Left colon (tissue), 2 donors: ENCODE results near the gene DENND1C. TPM values are rescaled to one million over a fixed set of nuclear protein-coding genes. Genes with fewer than 3 reads are reported as not detected.
A peak's percentile ranks its signal among the peaks of the same experiment; 100 is the strongest.

Source experiments
- ATAC-seq: fragments of 200-7000 bp; cut with Tn5 transposase; one replicate; pipeline ENCODE4 v1.9.1; 2020; ENCODE audit warnings: mild to moderate bottlenecking, moderate library complexity
- DNase-seq, 2 donors: peaks; one replicate each; pipeline ENCODE4 v3.0.0-alpha.2; 2020
- intact Hi-C, 2 donors: fragments of 100-400 bp; cut with DNase I in 1 of 2; cut with micrococcal nuclease in 1 of 2; formaldehyde crosslinking; loops; one replicate each; pipeline versions ENCODE4 v1.11.2 to v1.14.0; 2022; cut with DNase I, micrococcal nuclease
- total RNA-seq, 2 donors: library from RNA; stranded (reverse); fragmentation: NEBNext Ultra II Directional; extraction: Animal tissue kit (Norgen Biotek cat#: 25700); gene quantifications; one replicate each; pipeline ENCODE4 v1.2.1, GENCODE V29; 2021
- donor health status: DM: no; HTN: no; CAD: no.
- donor health status: DM: yes; HTN: yes; CAD: no.

DENND1C gene
- total RNA-seq, 2 donors from 2014 or later: 2.8 TPM

DNA sequence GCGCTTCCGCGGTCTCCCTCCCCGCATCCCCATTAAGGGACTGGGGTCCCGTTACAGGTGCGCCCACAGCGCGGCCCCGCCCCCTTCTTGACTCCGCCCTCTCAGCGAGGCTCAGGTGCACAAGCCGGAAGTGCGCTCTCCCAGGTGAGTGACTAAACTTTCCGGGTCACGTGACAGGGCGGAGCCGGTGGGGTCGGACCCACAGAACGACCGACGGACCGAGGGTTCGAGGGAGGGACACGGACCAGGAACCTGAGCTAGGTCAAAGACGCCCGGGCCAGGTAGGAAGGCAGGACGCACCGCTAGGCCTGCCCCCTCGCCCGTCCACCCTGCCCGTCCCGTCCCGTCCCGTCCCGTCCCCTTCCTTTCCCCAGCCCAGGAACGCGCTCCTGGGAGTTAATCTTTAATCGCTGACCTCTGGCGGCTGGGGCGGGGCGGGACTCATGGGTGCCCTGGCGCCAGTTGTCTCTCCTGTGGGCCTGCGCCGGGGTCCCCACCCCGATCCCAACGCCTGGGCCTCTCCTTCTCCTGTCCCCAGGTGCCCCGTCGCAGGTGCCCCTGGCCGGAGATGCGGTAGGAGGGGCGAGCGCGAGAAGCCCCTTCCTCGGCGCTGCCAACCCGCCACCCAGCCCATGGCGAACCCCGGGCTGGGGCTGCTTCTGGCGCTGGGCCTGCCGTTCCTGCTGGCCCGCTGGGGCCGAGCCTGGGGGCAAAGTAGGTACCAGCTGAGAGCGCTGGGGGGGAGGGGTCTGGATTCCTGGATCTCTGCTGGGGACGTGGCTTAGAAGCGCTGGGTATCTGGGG lies 17.3 kb downstream of the DENND1C start, which contains the start of gene CRB3:
CRB3 (plus strand) TSS at position 202 of the 804 bp plus-strand sequence; CDS start at position 633, 431 bp downstream.
- intact Hi-C loops: no loop called here
- ATAC-seq (peak; percentile 63), DNase-seq (peak; percentile 97)

DNA sequence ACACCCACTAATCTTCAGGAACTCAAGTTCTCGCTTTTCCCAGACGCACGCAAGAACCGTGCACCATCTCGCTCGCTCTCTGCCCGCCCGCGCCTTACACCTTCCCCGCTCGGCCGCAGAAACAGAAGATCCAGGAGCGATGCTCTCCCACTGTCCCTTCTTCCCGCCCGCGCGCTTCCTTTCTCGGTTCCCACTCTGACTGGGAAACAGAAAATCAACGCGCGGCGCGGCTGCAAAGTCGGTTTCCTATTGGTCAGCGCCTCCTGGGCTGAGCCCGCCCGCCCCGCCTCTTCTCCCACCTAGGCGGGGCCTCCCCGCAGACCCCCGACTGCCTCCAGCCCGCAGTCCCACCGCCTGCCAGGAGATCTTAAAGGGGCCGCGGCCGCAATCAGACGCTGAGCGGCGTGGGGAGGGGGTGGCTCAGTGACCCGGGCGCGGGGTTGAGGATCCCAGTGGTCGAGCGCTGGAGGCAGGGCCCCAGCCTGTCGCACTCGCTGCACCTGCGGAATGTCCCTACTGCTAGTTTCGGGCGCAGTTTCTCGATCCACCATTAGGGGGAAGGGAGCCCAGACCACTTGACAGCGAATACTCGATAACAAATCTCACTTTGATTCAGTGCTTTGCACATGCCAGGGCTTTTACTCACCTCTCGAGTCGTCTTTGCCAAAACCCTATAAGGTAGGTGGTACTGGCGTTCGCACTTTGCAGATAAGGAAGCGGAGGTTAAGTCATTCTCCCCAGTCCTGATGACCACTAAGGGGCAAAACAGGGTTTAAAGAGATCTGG lies 21.3 kb downstream of the DENND1C start:
- peak; percentile 98 to 99 for DNase-seq
- ATAC-seq: peak; percentile 57
- intact Hi-C loops: no loop called here

DNA sequence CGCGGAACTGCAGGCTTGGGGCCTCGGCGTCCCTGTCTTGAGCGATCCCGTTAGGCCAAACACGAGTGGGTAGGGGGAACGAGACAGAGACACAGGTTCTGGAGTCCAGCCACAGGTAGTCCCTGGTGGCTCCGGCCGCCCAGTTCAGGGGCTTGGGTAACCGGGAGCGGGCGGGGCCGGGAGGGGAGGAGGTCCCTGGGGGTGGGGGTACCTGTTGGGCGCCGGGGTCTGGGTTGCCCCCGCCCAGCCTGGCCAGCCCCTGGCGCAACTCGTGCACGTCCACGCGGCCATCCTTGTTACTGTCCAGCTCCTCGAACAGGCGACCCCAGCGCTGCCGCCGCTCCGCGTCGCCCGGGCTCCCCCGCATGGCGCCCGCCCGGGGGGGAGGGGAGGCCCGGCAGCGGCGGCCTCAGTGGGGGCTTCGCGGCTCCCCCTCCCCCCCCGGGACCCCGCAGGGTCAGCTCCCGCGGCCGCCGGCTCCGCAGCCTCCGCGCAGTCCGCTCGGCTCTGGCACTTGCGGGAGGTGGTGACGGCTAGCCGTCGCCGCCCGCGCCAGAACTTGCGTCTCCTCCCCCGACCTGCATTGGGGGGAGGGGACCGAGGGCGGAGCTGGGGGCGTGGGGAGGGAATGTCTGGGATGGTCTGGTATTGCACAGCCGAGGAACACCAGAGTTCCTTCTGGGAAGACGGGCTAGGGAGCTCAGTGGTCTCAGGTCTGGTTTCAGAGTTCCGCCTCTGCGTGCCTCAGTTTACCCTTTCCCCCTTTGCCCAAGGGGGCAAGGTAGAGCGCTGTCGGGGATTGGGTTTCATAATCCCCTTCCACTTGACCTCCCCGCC lies 22.1 kb downstream of the DENND1C start, which contains the start of gene SLC25A23:
SLC25A23 (minus strand) TSS at position 531 of the 837 bp plus-strand sequence; CDS start at position 367, 164 bp downstream.
- ATAC-seq: peak; percentile 48
- peak; percentile 79 to 80 for DNase-seq
- intact Hi-C loops: no loop called here

DNA sequence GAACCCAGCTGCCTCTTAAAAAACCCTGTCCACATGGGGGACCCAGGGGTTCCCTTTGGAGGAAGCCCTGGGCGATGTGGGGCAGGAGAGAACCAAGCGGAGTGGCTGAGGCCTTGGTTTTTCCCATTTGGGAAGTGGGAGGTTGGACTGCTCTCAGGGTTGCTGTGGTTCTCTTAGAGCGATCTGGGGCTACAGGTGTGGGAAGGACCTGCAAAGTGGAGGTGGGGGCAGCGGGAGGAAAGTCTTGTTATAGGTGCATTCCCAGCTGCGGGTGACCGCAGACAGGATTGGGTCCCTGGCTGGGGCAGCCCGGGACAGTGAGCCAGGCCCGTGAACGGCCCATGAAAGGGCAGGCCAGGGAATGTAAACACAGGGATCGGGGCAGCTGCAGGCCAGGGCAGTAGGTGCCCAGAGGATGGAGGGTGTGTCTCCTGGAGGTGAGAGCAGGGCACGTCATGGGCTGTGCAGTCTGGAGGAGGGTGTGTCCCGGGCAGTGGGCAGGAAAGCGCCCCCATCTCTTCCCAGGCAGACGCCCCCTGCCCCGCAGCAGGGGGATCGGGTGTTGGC lies 22.8 kb downstream of the DENND1C start:
- ATAC-seq: peak; percentile 34
- DNase-seq: peak; percentile 45 to 72
- intact Hi-C loops: no loop called here

DNA sequence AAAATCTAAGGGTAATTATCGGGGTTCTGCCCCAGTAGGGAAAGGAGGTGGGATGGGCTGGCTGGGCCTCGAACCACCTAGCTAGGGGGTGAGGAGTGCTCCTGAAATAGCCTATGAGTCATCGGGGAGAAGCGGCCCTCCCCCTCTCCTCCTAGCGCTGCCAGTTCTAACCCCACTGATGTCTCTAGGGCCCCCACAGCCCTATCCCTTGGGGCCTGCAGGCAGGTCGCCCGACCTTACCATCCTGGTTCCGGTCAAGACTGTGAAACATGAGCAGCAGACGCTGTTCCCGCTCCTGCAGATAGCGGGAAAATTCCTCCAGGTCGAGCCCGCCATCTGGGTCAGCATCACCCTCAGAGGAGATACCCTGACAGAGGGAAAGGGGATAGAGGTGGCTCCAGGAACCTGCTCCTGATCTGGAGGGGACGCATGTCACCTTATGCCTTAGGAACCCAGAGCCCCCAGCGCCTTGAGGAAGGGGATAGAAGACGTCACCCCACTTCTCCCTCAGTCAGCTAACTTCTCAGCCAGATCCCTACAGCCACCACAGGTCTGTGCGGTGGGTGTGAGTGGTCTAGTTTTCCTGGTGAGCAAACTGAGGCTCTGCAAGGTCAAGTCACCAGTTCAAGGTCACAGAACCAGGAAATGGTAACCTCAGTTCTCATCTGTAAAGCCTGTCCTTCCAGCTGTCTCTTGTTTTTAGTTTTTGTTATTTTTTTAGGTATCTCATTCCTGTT lies 23.5 kb downstream of the DENND1C start:
- no peak for ATAC-seq
- DNase-seq: no peak
- intact Hi-C loops: no loop called here

DNA sequence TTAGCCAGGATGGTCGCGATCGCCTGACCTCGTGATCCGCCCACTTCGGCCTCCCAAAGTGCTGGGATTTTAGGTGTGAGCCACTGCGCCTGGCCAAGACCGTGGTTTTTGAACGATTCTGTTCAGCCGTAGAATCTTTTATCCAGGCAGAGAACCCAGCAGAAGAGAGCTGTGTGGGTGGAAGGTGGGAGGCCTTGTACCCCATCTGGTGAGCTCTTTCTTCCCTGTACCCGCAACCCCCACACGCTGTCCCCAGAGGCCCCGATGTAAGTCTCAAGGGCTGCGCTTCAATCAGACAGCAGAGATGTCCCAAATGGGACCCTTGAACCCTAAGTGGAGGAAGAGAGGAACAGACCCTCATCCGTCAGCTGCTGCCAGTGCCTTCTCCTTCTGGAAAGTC lies 25.7 kb downstream of the DENND1C start:
- intact Hi-C loops: no loop called here
- no peak for DNase-seq
- no peak for ATAC-seq

DNA sequence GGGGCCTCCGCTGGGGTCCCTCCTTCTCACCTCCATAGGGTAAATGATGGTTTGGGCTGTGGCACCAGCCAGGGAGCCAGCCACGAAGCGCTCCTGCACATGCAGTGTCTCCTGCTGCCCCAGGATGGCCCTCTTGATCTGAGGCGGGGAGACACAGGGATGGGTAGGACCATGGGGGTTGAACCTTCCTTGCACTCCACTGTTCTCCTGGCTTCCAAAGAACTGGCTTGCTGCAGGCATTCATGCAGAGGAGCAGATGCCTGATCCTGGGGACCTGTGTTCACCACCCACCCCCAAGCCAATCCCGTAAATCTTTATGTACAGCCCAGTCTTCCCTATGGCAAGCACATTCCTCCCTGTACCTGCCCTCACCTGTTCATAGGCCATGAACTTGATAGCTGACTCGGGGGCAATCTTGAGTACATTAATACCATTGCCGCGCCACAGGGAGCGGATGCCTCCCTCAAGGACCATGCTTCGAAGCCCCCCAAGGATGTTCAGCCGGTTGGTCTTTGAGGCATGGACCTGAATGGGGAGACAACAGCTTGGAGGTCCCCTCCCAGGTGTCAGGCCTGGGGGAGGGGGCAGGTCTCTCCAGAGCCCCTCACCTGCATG lies 27.5 kb downstream of the DENND1C start:
- ATAC-seq: no peak
- no peak for DNase-seq

DNA sequence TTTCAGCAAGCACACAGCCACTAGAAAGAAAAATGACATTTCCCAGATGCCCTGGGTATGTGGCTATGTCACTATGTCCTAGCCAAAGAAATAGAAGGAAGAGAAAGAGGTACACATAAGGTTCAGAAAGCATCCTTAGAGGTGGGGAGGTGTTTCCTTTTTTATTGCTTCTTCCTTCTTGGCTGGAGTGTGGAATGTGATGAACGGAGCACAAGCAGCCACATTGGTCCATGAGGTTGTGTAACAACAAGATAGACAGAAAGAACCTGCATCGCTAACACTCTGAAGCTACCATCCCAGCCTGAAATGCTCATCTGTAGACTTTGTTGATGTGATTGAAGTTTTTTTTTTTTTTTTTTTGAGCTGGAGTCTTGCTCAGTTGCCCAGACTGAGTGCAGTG lies 28.7 kb downstream of the DENND1C start:
- DNase-seq: no peak
- no peak for ATAC-seq

More for the DNA sequence above, 27.5 kb downstream of the DENND1C start:
- intact Hi-C loops: no loop called here

DNA sequence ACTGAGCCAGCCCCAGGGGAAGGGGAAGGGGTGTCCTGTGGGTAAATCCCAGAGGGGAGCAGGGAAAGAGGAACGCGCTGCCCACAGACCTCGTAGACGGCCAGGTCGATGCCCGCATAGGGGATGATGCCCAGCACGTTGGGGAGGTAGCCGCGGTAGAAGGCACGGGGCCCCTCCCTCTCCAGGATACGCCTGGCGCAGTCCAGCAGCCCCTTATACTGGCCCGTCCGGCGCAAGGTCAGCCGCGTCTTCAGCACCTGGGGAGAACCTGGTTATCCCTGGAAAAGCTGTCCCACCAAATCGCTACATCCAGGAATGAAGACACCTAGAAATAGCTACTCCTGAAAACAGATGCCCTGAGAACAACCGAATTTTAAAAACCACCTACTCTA lies 29.4 kb downstream of the DENND1C start:
- intact Hi-C loops: no loop called here
- DNase-seq (no peak), ATAC-seq (no peak)

More for the DNA sequence above, 28.7 kb downstream of the DENND1C start:
- intact Hi-C loops: no loop called here

DNA sequence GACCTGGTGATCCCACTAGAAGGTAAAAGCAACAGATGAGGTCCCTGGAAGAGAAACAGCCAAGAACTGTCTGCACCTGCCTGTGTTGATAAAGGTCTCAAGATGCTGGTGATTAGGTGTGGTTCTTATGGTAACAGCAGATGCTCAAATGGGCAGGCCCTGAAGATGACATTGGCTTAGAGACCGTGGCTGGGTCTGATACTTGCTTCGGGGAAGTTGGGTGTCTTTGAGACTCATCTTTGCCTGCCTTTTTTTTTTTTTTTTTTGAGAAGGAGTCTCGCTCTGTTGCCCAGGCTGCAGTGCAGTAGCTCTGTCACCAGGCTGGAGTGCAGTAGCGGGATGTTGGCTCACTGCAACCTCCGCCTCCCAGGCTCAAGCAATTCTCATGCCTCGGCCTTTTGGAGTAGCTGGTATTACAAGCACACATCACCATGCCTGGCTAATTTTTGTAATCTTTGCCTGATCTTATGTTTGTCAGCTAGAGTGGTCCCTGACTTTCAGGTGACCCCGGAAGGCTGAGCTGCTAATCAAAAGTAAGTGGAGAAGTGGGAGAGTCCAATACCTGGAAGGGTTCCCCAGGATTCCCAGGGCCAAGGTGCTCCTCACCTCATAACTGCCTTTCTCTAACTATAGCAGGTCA lies 29.9 kb downstream of the DENND1C start:
- intact Hi-C loops: no loop called here
- ATAC-seq (no peak), DNase-seq (no peak)

DNA sequence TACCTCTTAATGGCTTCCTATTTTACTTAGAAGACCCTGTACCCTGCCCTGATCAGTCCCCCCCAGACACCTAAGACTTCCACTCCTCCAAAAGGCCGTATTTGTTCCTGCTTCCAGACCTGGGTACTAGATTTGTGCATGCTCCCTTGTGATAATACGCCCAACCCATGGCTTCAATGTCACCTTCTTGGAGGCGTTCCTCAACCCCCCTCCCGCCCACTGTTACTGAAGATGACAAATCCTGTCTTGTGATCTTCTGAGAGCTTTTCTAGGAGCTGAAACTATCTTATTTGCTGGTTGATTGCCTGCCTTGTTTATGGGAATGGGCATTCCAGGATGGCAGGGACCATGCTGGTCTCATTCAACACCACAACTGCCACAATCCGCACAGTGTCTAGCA lies 31.4 kb downstream of the DENND1C start:
- no peak for ATAC-seq
- intact Hi-C loops: no loop called here

DNA sequence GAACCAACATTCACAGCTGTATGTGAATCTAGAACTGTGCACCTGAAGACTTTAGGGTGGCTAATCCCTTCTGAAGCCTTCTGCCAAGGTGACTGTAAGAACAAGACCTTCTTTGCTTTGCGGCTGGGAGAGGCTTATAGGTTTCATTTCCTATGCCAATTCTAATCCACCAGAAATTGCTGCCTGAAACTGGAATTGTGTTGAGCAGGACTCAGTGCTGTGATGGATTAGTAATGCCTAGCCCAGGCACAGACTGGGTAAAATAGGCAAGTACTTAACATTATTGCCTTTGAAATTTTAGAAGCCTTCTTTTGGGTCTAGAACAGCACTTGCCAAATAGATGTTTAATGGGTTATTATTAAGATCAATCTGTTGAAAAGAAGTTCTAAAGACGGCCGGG lies 33.5 kb downstream of the DENND1C start:
- ATAC-seq (no peak), DNase-seq (no peak)
- intact Hi-C loops: no loop called here

More for the DNA sequence above, 31.4 kb downstream of the DENND1C start:
- no peak for DNase-seq

DNA sequence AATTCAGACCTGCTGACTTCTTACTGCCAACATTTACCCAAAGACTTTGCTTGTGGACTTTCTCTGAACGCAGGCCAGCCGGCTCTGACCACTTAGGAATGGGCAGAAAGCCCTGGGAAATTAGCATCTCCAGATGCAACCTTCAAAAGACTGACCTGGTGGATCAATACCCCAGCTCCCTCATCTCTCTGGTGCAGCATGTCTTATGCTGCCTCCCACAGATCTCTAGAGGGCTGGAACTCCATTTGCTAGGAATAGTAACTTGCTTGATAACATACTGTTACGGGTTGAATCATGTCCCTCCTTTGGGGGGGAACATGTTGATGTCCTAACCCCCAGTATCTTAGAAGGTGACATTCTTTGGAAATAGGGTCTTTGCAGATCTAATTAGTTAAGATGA lies 35.1 kb downstream of the DENND1C start:
- intact Hi-C loops: no loop called here
- no peak for DNase-seq
- ATAC-seq: no peak

DNA sequence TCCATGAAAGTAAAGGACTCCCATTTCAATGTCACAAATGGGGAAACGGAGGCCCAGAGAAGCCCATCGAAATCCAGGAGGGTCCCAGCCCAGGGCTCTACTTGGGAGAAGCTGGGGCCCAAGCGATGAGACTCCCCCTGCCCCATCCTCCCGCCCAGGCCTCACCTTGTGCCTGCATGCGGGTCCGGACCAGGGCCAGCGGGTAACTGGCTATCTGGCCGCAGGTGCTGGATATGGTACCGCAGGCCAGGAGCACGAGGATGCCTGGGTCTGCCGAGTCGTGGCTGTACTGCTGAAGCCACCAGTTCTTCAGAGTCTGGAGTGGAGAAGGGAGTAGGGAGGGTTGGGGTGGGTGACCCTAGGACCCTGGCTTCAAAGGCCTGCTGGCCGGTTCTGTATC lies 37.6 kb downstream of the DENND1C start:
- ATAC-seq (no peak), DNase-seq (no peak)
- intact Hi-C loops: no loop called here

DNA sequence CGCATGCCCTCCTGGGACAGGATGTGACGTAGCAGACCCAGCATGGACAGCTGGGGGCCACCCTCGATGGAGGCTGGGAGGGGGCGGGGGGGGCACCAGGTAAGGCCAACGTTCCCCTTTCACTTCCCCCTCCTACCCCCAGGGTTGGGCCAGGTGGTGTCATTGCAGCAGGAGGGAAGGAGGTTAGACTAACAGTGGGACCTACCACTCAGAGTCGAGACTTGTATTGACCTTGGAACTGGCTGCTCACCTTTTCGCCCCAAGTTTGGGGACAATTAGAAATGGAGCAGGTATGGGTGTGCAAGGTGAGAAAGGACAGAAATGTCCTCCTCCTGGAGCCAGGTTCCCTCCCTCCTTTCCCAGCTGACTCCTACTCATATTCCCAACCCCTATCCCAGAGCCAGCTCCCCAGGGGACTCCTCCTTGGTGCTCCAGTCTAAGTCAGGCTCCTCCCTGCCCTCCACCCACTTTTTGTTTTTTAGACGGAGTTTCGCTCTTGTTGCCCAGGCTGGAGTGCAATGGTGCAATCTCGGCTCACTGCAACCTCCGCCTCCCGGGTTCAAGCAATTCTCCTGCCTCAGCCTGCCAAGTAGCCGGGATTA lies 39.4 kb downstream of the DENND1C start:
- intact Hi-C loops: no loop called here
- DNase-seq (no peak), ATAC-seq (no peak)

DNA sequence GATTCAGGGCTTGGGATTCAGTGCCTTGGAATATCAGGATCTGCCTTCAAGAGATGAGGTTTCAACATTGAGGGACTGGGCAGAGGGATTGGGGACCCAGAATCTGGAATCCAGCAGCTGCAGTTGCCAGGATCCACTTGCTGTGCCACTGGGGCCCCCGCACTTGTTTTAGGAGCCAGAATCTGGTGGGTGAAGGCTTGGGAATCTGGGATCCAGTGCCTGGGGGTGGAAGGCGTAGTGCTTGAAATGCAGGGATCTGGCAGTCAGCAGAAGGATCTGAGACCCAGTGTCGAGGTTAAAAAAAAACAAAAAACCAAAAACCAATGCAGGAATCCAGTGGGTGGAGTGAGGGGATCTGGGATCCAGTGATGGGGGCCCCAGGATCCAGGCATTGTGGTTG lies 40.7 kb downstream of the DENND1C start:
- DNase-seq (no peak), ATAC-seq (no peak)
- intact Hi-C loops: no loop called here

DNA sequence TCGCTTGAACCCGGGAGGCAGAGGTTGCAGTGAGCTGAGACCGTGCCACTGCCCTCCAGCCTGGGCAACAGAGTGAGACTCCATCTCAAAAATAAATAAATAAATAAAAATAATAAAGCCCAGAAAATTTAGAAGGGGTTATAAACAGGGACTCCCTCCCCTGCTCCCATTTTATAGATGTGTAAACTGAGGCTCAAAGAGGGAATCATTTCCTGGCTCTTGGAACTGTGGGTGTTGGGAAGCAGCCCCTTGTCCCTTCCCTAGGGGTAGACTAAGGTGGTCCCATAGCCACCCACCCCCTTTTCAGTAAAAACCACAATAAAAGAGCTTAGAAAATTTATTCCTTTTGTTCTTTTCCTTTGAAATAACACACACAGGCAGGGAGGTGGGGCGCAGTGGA lies 41.8 kb downstream of the DENND1C start:
- ATAC-seq: no peak
- intact Hi-C loops: no loop called here
- no peak for DNase-seq
